Epithelial cell of proximal tubule (primary cell): ENCODE data around the gene MAN2A1. TPM values are rescaled to one million over a fixed set of nuclear protein-coding genes. Genes with fewer than 3 reads are reported as not detected.

Experiments
- DNase-seq: peaks from one replicate; pipeline ENCODE4 v3.0.0-alpha.2; 2011; ENCODE audit warnings: low read depth
- H3K4me3 ChIP-seq: 2 replicates; pipeline ENCODE4 v1.5.1; 2011; ENCODE audit warnings: low read depth, mild to moderate bottlenecking, low read length
- total RNA-seq: library from RNA; depleted of rRNA; stranded (reverse); fragments of >200 nt; gene quantifications from 2 replicates; pipeline ENCODE4 v1.2.3, GENCODE V29; 2015
- TF ChIP-seq, protein P1 (sequence below): conservative IDR thresholded peaks from 2 replicates; pipeline ENCODE4 v1.5.1; 2012; ENCODE audit warnings: low read depth, mild to moderate bottlenecking, low read length

The MAN2A1 gene
- total RNA-seq, 1 donor from 2014 or later = 51.2 TPM

DNA sequence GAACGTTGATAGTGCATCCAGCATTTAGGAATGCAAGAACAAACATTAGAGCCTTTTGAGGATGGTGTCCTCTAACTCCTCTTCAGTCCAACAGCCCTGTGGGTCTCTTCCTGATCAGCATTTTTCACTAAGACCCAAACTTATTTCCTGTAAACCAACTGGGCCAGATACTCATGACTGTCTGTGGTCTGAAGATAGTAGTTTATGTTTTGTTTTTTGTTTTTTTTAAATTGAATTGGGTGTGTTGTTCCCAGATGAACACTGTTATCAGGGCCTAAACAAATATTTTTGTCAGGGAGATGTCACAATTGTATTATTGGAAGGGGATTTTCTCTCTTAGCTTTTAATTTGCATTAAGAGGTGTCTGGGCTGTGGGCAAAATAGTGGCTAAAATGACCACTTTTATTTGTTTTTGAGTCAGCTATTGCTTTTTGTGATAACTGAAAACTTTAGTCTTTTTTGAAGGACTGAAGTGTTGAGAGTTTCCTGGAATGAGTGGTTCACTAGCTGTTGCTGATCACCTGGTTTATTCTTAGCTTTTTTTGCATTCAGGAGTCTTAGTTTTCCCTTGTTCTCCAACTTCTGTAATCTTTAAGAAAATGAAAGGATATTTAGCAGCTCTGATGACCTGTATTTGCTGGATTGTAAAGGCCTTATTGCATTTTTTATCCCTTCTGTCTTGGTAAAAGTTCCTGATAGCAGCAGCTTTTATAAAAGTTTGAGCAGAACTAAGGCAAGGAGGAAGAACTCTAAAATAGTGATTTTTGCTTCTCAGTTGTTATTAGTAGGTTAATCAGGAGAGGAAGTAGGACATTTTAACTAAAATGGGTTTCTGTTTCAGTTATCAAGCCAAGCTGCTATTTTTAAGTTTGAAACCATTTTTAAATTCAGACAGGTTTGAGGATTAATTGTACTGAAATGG lies 5.5 kb downstream of the MAN2A1 start:
- TF ChIP-seq, protein P1, sequence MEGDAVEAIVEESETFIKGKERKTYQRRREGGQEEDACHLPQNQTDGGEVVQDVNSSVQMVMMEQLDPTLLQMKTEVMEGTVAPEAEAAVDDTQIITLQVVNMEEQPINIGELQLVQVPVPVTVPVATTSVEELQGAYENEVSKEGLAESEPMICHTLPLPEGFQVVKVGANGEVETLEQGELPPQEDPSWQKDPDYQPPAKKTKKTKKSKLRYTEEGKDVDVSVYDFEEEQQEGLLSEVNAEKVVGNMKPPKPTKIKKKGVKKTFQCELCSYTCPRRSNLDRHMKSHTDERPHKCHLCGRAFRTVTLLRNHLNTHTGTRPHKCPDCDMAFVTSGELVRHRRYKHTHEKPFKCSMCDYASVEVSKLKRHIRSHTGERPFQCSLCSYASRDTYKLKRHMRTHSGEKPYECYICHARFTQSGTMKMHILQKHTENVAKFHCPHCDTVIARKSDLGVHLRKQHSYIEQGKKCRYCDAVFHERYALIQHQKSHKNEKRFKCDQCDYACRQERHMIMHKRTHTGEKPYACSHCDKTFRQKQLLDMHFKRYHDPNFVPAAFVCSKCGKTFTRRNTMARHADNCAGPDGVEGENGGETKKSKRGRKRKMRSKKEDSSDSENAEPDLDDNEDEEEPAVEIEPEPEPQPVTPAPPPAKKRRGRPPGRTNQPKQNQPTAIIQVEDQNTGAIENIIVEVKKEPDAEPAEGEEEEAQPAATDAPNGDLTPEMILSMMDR = no peak
- H3K4me3 ChIP-seq = no peak overlapping the region
- no peak for DNase-seq

DNA sequence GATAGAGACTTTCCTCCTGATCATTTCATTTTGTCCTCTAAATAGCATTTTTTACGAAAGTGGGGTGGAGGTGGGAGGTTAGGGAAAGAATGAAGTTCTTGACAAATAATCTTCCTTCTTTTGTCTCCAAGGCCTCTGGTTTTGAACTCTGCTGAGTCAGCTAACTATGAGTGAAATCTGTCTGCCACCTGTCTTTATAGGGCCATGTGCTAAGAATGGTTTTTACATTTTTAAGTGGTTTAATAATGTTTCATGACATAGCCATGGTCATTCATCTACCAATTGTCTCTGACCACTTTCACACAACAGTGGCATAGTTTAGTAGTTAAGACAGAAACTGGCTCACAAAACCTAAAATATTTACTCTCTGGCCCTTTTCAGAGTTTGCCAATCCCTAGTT lies 7.6 kb downstream of the MAN2A1 start:
- TF ChIP-seq, protein P1 = no peak
- DNase-seq = no peak
- H3K4me3 ChIP-seq = no peak overlapping the region

DNA sequence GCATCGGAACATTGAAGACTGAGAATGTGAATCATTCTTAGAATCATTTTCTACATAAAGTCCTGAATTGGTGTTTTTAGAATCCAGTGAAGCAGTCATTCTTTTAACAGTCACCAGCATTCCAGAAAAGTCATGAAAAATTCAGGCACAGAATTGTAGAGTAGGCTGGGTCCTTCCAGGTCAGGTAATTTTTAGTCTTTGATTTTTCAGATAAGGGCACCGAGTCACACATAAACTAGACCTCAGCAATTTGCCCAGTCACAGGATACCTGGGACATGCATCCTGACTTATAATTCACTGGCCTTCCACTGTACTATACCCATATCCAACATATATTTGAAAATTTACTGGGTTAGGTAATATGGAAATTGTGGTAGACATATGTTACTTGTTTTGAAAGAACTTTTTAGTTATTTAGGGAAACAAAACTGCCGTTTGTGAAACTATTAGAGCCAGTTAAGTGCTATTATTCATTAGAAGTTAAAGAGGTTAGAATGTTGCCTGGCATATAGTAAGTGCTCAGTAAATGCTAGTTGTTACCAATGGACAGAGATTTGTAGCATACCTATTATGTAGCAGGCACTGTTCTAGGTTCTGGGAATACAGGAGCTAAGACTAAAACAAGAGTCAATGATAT lies 10.9 kb downstream of the MAN2A1 start:
- no peak overlapping the region for H3K4me3 ChIP-seq
- no peak for DNase-seq
- TF ChIP-seq, protein P1 = no peak

DNA sequence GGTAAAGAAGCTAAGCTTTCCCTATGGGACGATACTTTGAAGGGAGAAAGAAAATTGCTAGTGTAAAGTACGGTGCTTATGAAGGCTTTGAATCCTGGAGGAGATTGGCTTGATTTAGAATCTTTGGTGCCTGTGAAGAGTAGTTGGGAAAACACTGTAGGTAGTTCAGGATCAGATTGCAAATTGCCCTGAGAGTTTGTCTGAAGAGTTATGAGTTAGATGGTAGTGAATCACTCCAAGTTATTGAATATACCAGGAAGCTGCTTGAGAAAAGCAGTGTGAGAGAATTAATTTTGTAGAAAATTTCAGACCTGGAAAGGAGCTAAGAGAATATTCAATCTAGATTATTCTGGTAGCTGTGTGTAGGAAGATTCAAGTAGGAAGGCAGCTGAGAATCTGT lies 11.5 kb downstream of the MAN2A1 start:
- TF ChIP-seq, protein P1 = no peak
- no peak for DNase-seq
- no peak overlapping the region for H3K4me3 ChIP-seq

DNA sequence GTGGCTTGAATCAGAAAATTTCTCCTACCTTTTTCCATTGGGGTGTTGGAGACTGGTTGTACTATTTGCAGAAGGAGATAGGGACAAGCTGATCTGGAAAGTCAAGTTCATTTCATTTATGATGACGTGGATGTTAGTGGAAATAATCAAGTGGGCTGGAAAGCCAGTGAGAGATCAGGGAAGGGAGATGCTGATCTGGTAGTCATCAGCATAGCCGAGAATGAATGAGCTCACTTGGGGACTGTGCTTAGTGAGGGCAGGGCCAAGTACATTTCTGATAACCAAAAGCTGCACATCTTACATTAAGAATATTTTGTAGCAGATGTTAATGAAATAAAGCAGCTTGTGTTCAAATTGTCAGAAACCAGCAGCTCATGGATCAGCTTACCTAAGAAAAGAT lies 12.1 kb downstream of the MAN2A1 start:
- TF ChIP-seq, protein P1 = no peak
- DNase-seq = no peak

DNA sequence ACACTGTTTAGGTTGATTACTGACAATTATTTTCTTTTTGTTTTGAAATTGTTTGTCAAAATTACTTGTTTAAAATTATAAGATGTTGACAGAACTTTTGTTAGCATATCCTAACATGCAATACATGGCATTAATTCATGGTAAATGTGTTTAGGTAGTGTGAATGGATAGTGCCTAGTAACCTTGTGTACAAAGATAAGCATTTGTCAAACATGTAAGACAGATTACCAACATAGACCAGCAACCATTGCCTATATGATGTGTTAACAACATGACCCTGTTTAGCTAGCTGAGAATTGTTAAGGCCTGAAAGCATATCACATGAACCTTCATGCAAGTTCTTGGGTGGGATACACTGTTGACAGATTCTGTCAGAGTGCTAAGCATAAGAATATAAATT lies 13.4 kb downstream of the MAN2A1 start:
- DNase-seq = no peak
- TF ChIP-seq, protein P1 = no peak
- no peak overlapping the region for H3K4me3 ChIP-seq

More for the DNA sequence above, 12.1 kb downstream of the MAN2A1 start:
- H3K4me3 ChIP-seq = no peak overlapping the region

DNA sequence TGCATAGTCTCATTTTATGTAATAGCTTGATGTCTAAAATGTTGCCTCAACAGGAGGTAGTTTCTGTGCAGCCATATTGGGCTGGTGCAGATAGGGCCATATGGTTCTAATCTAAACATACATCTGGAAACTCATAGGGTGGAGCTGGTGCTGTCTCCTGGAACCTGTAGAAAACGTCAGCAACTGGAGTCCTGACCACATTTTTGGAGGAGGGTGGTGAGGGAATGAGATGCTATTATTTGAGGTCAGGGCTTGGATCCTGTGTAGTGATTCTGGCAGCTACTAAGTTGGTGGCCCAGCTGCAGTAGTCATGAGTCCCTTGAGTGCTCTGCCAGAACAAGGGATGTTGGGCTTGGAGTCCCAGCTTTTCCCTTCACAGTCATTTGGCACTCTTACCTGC lies 14.1 kb downstream of the MAN2A1 start:
- H3K4me3 ChIP-seq = no peak overlapping the region
- TF ChIP-seq, protein P1 = no peak
- no peak for DNase-seq
